CD4-positive, alpha-beta T cell treated with Interleukin-12 subunit alpha and Interleukin-12 subunit beta, for 1 hour (primary cell): ENCODE data around the gene ARPC3.
"Not testable (repeated sequence)": the region's sequence is repeated elsewhere in the genome, so short reads cannot be mapped to it uniquely, and the experiment has no call there.

Experiments
- DNase-seq: peaks from one replicate; pipeline ENCODE4 v3.0.0-alpha.2; 2020

The ARPC3 gene

GRCh38 chr12:110449799-110450497, at the start of gene ARPC3:
TSS of gene ARPC3 (minus strand) at chr12:110450337. CDS start at chr12:110450260, 77 bp downstream.
- peak; percentile 95 for DNase-seq

GRCh38 chr12:110498984-110499706, 49.0 kb upstream of the ARPC3 start:
- no peak for DNase-seq

GRCh38 chr12:110475426-110475825, 25.3 kb upstream of the ARPC3 start:
- DNase-seq: no peak

- DNase-seq: peak; percentile 97
Measured at GRCh38 chr12:110468214-110469048, 18.3 kb upstream of the ARPC3 start, which contains the start of the genes FAM216A and GPN3. TSS of gene FAM216A (plus strand) at chr12:110468845. CDS start at chr12:110468876, 31 bp downstream. TSS of gene GPN3 (minus strand) at chr12:110468257. CDS start at chr12:110468203, 54 bp downstream.

- no peak for DNase-seq
Measured at GRCh38 chr12:110467847-110468213, 17.7 kb upstream of the ARPC3 start.

GRCh38 chr12:110466791-110467190, 16.7 kb upstream of the ARPC3 start:
- no peak for DNase-seq

- DNase-seq: not testable (repeated sequence)
Measured at GRCh38 chr12:110465765-110466164, 15.6 kb upstream of the ARPC3 start.

- no peak for DNase-seq
Measured at GRCh38 chr12:110465024-110465423, 14.9 kb upstream of the ARPC3 start.

- not testable (repeated sequence) for DNase-seq
Measured at GRCh38 chr12:110461189-110461588, 11.1 kb upstream of the ARPC3 start.

GRCh38 chr12:110458756-110459155, 8.6 kb upstream of the ARPC3 start:
- no peak for DNase-seq

- DNase-seq: no peak
Measured at GRCh38 chr12:110453569-110454296, 3.6 kb upstream of the ARPC3 start.

- no peak for DNase-seq
Measured at GRCh38 chr12:110451263-110451662, 1.1 kb upstream of the ARPC3 start.

GRCh38 chr12:110444455-110444854, 5.7 kb downstream of the ARPC3 start:
- no peak for DNase-seq

GRCh38 chr12:110436231-110436630, 13.9 kb downstream of the ARPC3 start:
- no peak for DNase-seq

GRCh38 chr12:110431957-110432587, 18.1 kb downstream of the ARPC3 start:
- DNase-seq: no peak

GRCh38 chr12:110429676-110430075, 20.5 kb downstream of the ARPC3 start:
- DNase-seq: not testable (repeated sequence)

GRCh38 chr12:110426406-110426805, 23.7 kb downstream of the ARPC3 start:
- DNase-seq: no peak

GRCh38 chr12:110424237-110424636, 25.9 kb downstream of the ARPC3 start:
- DNase-seq: no peak

GRCh38 chr12:110421701-110422100, 28.4 kb downstream of the ARPC3 start:
- DNase-seq: no peak

GRCh38 chr12:110421159-110421661, 28.9 kb downstream of the ARPC3 start:
- no peak for DNase-seq

- DNase-seq: not testable (repeated sequence)
Measured at GRCh38 chr12:110420644-110421043, 29.5 kb downstream of the ARPC3 start.

- DNase-seq: not testable (repeated sequence)
Measured at GRCh38 chr12:110417113-110417512, 33.0 kb downstream of the ARPC3 start.
